Left renal pelvis (tissue), 4 donors: ENCODE measurements around the gene KIAA0232. TPM values are rescaled to one million over a fixed set of nuclear protein-coding genes. Genes with fewer than 3 reads are reported as not detected.
"Not testable (repeated sequence)": the region's sequence is repeated elsewhere in the genome, so short reads cannot be mapped to it uniquely, and the experiment has no call there.

ENCODE experiments used
- DNase-seq, 4 donors: peaks; one replicate each; pipeline ENCODE4 v3.0.0-alpha.2; 2013; ENCODE audit warnings: low read depth in 4 of 4, low spot score in 3 of 4
- polyA plus RNA-seq, 4 donors: library from polyadenylated mRNA; unstranded; fragments of 120-200 nt; gene quantifications; one replicate each; pipeline ENCODE4 v1.2.1, GENCODE V29; 2013; ENCODE audit not compliant: insufficient read length in 4 of 4

Gene KIAA0232
- polyA plus RNA-seq, 4 donors, result 33.5 to 45.9 (median 41.5) TPM

GRCh38 chr4:6894528-6895498, 112.3 kb downstream of the KIAA0232 start:
- DNase-seq, result no peak

GRCh38 chr4:6896035-6896434, 113.5 kb downstream of the KIAA0232 start:
- no peak for DNase-seq

GRCh38 chr4:6898763-6899162, 116.2 kb downstream of the KIAA0232 start:
- no peak for DNase-seq

GRCh38 chr4:6900181-6900812, 117.8 kb downstream of the KIAA0232 start:
- DNase-seq, result no peak

GRCh38 chr4:6900956-6901355, 118.4 kb downstream of the KIAA0232 start:
- no peak for DNase-seq

- no peak for DNase-seq
Observed at GRCh38 chr4:6901669-6902317, 119.3 kb downstream of the KIAA0232 start.

- DNase-seq, result no peak
Observed at GRCh38 chr4:6902318-6903042, 120.0 kb downstream of the KIAA0232 start.

GRCh38 chr4:6905516-6906445, 123.3 kb downstream of the KIAA0232 start:
- DNase-seq, result no peak

- DNase-seq, result not testable (repeated sequence)
Observed at GRCh38 chr4:6906486-6906885, 124.0 kb downstream of the KIAA0232 start.

- no peak for DNase-seq
Observed at GRCh38 chr4:6907658-6908191, 125.2 kb downstream of the KIAA0232 start.

GRCh38 chr4:6908432-6909112, 126.0 kb downstream of the KIAA0232 start:
- DNase-seq, result no peak

GRCh38 chr4:6909113-6909969, 126.8 kb downstream of the KIAA0232 start, which contains the start of gene TBC1D14:
TBC1D14 (plus strand) TSS chr4:6909826; CDS start chr4:6923390, 13,564 bp downstream.
- DNase-seq, result peak in 2 of 4 donors; percentile 82 to 83

GRCh38 chr4:6909970-6910339, 127.4 kb downstream of the KIAA0232 start:
- no peak for DNase-seq

- no peak for DNase-seq
Observed at GRCh38 chr4:6910340-6910959, 127.9 kb downstream of the KIAA0232 start.

GRCh38 chr4:6910960-6911874, 128.7 kb downstream of the KIAA0232 start:
- DNase-seq, result no peak

- not testable (repeated sequence) for DNase-seq
Observed at GRCh38 chr4:6911917-6912316, 129.4 kb downstream of the KIAA0232 start.
